ENCODE measurements around the gene REV3L.

REV3L gene

GRCh38 chr6:111468329-111469012, 14.5 kb downstream of the REV3L start:
- no peak for DNase-seq

DNA sequence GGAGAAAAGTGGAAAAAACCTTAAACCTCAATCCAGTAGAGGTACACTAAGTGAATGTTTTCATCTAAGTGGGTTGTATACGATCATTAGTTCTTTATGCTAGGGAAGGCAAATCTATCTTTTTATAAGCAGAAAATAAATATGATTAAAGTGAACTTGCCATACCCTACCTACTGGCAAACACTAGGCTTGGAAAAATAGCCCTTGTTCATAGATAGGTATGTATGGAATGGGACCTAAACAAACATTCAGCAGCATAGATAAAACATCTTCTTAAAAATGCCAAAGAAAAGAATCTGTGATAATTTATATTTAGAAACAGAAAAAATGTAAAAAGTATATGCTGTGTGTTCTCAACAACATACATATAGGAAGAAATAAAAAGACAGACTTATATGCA, 18.8 kb downstream of the REV3L start:
- no peak for DNase-seq

- DNase-seq: no peak
These were observed 20.1 kb downstream of the REV3L start for GRCh38 chr6:111462770-111463391.

GRCh38 chr6:111461860-111462259, 21.2 kb downstream of the REV3L start:
- DNase-seq: no peak

DNA sequence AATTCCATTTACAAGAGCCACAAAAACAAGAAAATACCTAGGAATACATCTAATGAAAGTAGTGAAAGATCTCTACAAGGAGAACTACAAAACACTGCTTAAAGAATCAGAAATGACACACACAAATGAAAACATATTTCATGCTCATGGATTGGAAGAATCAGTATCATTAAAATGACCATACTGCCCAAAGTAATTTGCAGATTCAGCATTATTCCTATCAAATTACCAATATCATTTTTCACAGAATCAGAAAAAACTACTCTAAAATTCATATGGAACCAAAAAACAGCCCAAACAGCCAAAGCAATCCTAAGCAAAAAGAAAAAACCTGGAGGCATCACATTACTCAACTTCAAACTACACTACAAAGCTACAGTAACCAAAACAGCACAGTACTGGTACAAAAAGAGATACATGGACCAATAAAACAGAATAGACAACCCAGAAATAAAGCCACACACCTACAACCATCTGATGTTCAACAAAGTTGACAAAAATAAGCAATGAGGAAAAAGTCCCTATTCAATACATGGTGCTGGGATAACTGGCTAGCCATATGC, 24.3 kb downstream of the REV3L start:
- no peak for DNase-seq

DNA sequence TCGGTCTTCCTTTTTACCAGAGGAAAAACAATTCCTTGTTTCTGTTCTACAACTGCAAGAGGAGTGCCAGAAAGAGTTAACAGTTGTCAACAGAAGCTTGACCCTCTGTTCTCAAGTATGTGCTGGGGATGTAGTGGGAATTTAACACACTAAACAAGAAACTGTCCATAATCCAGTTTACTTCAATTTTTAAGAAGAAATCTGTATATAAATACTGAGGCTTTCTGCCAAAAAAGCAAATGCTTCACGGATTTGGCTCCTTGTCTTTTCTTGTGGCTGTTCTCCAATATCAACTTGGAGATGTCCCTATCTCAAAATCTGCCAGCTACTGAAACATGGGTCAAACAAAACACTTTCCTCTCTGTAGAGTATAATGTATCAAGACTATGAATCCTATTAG, 26.8 kb downstream of the REV3L start:
- peak; percentile 33 for DNase-seq

DNA sequence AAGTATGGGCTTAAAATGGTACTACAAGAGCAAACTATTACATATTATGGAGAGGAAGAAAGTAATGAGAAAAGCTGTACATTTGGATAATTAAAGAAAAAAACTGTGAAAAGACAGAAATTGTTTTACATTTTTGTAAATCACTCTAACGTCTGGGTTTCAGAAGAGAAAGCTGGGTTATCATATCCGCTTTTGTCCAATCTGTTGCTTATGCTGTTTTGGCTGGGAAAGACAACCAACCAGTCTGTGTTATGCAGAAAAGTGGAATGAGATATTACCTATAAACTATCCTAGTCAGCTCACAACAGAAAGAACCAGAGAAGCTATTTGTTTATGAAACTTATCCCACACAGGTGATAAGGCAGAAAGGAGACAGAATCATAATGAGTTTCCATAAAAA, 32.4 kb downstream of the REV3L start:
- DNase-seq: no peak

- no peak for DNase-seq
These were observed 32.9 kb downstream of the REV3L start for GRCh38 chr6:111450087-111450486.

DNA sequence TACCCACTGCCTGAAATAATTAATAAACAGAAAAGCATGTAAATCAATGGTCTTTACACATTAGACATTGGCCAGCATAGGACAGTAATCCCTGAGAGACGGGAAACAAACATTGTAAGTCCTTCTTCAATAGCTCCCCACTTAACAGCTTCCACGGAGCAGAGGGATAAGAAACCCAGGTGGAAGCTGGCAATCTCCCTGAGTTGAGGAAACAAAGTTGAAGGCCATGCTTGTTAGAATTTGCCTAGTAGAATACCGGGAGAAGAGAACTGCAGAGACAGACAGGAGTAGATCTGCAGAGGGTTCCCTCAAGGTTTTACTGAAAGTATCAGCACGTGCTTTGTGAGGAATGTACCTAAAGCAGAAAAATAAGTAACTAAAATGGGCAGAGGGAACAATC, 33.9 kb downstream of the REV3L start:
- no peak for DNase-seq

GRCh38 chr6:111447051-111447450, 36.0 kb downstream of the REV3L start:
- DNase-seq: no peak

DNA sequence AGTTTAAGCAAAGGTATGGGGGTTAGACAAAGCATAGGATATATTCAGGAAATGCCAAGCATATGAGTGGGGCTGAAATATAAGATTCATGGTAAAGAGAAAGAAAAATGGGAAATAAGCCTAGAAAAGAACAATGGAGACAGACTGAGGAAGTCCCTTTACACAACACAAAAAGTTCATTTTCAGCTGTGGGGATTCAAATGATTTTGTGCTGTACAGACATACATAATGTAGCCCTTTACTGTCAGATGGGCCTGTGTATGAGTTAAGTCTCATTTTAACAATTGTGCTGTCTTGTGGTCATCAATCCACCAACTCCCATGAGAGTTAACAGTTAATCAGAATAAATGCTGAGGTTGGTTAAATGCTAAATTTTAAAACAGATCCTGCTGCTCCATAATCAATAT, 37.2 kb downstream of the REV3L start:
- DNase-seq: no peak

- DNase-seq: no peak
These were observed 38.2 kb downstream of the REV3L start for GRCh38 chr6:111444794-111445193.

- no peak for DNase-seq
These were observed 41.3 kb downstream of the REV3L start for GRCh38 chr6:111441678-111442243.

DNA sequence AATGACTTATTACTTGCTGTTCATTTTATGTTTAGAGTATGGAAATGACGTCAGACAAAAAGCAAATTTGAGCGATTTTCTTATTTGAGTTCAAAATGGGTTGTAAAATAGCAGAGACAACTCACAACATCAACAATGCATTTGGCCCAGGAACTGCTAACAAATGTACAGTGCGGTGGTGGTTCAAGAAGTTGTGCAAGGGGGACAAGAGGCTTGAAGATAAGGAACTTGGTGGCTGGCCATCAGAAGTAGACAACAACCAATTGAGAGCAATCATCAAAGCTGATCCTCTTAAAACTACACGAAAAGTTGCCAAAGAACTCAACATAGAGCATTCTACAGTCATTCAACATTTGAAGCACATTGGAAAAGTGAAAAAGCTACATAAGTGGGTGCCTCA, 43.8 kb downstream of the REV3L start:
- no peak for DNase-seq

DNA sequence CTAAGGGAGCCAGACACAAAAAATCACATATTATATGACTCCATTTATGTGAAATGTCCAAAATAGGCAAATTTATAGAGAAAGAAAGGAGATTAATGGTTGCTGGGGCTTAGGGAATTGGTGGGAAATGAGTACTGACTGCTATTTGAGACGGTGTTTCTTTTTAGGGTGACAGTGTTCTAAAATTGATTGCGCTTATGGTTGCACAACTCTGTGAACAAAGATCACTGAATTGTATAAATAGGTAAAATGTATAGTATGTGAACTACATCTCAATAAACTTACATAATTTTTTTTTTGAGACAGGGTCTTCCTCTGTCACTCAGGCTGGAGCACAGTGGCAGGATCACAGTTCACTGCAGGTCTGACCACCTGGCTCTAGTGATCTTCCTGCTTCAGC, 45.4 kb downstream of the REV3L start:
- DNase-seq: no peak

GRCh38 chr6:111432511-111432910, 50.5 kb downstream of the REV3L start:
- DNase-seq: no peak

GRCh38 chr6:111430605-111431376, 52.2 kb downstream of the REV3L start:
- no peak for DNase-seq

DNA sequence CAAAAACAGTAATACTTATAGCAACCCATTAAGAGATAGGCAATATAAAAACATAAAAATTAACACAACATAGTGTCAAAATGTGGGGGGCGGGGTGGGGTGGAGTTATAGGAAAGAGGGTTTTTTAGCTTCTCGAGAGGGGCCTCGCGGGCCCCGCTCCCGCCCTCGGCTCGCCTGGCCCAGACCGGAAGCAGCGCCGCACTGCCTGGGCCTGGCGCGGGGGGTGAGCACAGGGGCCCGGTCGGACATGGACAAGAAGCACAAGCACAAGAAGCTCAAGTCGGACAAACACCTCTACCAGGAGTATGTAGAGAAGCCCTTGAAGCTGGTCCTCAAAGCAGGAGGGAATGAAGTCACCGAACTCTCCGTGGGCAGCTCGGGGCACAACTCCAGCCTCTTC, 53.4 kb downstream of the REV3L start:
- DNase-seq: no peak

DNA sequence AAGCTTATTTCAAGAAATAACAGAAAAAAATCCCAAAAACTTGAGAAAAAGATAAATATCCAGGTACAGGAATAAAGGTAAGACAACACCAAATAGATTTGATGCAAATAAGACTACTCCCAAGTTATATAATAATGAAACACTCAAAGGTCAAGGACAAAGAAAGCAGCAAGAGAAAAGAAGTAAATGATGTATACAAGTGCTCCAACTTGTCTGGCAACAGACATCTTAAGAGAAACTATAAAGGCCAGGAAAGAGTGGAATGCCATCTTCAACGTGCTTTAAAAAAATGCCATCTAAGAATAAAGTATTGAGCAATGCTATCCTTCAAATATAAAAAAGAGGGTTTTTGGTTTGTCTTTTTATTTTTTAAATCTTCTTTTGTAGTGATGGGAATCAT, 54.2 kb downstream of the REV3L start:
- DNase-seq: no peak

DNA sequence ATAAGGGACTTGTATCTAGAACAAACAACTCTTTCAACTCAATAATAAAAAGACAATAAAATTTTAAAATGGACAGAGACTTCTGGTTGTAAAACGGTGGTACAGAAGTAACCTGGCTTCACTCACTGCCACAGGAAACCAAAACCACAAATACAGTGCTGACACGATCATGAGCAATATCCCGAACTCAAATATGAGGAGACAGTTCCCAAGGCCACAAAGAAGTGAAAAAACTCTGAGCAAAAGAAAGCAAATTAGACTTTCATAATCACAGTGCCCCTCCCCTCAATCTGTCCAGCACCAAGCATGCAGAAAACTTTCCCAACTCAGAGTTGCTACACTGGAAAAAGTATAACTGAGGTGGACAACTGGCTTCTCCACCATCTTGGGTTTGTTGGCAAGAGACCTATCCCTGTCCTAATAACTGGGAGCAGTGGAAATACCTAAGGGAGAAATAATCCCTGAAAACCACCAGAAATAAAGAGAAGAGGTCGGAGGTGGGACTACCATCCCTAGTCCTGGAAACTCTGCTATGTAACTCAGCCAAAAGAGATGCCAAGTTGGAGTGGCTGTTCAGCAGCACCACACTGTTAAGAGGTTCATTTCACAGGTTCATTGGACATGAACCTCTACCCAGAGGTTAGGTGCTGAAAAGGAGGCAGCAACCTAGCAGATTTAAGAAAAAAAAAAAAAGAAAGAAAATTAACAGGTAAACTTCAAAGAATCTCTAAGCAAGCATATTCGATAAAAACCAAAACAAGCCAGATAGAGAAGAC, 55.5 kb downstream of the REV3L start:
- no peak for DNase-seq

DNA sequence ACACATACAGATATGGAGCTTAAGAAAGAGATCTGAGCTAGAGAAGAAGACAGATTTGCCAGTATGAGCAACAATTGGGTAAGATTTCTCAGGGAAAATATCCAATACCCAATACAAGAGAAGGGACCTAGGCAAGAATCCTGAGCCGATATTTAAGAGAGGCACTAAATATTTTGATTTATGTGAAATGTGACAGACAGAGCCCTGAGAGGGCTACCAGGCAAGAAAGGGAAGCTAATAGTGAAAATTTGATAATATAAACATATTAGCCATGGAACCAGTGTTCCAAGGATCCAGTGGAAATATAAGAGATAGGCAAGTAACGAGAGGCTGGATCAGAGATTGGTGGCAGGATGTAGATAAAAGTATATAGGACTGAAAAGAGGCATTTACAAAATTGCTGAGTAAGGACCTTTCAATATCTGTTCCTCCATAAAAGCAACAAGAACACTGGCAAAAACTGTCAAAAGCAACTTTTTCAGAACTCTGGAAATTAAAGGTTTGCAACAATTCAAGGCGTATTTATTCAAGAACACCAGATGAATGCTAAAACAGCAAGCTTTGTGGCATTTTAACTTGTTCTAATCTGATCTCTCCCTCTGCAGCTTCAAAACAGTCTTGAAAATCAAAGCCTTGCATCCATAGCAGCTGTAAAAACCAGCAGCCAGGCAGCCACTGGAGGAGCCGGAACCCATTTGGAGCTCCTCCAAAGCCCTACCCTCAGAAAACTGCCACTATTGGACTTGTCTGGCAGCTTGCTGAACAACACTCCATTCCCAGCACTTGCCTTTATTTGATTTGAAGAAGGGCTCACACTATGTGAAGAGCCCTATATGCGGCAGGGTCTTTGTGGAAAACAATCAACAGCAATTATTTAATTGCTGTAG, 58.8 kb downstream of the REV3L start:
- DNase-seq: no peak
